Left ventricle myocardium inferior (tissue), 1 donor: ENCODE data around the gene S100A14. TPM values are rescaled to one million over a fixed set of nuclear protein-coding genes. Genes with fewer than 3 reads are reported as not detected.
A peak's percentile ranks its signal among the peaks of the same experiment; 100 is the strongest.

Experiments used
- DNase-seq: peaks from one replicate; pipeline ENCODE4 v3.0.0-alpha.2; 2020
- H3K27ac ChIP-seq: fragments of 200-600 bp; replicated peaks from 2 replicates; pipeline ENCODE4 v1.8.0; 2021
- H3K27me3 ChIP-seq: fragments of 200-600 bp; 2 replicates; pipeline ENCODE4 v1.8.0; 2021; ENCODE audit warnings: low read depth
- H3K36me3 ChIP-seq: fragments of 200-600 bp; 2 replicates; pipeline ENCODE4 v1.8.0; 2021
- H3K4me1 ChIP-seq: fragments of 200-600 bp; 2 replicates; pipeline ENCODE4 v1.8.0; 2021
- H3K4me3 ChIP-seq: fragments of 200-600 bp; 2 replicates; pipeline ENCODE4 v1.8.0; 2021; ENCODE audit warnings: mild to moderate bottlenecking, moderate library complexity
- H3K9me3 ChIP-seq: fragments of 200-600 bp; replicated peaks from 2 replicates; pipeline ENCODE4 v1.8.0; 2021
- CTCF ChIP-seq: fragments of 200-600 bp; IDR thresholded peaks from 2 replicates; pipeline ENCODE4 v1.8.0; 2021; ENCODE audit warnings: antibody characterized with exemption, mild to moderate bottlenecking, borderline replicate concordance
- intact Hi-C: fragments of 100-400 bp; cut with micrococcal nuclease; formaldehyde crosslinking; loops from one replicate; pipeline ENCODE4 v1.11.0; 2022
- total RNA-seq: library from RNA; stranded (reverse); fragmentation: NEBNext Ultra II Directional; extraction: Animal tissue kit (Norgen Biotek cat#: 25700); gene quantifications from one replicate; pipeline ENCODE4 v1.2.1, GENCODE V29; 2021
- donor health status: DM: no; HTN: yes; CAD: no; lungs with severe emphysema.

Gene S100A14
- total RNA-seq, 1 donor from 2014 or later, result 6.5 TPM

DNA sequence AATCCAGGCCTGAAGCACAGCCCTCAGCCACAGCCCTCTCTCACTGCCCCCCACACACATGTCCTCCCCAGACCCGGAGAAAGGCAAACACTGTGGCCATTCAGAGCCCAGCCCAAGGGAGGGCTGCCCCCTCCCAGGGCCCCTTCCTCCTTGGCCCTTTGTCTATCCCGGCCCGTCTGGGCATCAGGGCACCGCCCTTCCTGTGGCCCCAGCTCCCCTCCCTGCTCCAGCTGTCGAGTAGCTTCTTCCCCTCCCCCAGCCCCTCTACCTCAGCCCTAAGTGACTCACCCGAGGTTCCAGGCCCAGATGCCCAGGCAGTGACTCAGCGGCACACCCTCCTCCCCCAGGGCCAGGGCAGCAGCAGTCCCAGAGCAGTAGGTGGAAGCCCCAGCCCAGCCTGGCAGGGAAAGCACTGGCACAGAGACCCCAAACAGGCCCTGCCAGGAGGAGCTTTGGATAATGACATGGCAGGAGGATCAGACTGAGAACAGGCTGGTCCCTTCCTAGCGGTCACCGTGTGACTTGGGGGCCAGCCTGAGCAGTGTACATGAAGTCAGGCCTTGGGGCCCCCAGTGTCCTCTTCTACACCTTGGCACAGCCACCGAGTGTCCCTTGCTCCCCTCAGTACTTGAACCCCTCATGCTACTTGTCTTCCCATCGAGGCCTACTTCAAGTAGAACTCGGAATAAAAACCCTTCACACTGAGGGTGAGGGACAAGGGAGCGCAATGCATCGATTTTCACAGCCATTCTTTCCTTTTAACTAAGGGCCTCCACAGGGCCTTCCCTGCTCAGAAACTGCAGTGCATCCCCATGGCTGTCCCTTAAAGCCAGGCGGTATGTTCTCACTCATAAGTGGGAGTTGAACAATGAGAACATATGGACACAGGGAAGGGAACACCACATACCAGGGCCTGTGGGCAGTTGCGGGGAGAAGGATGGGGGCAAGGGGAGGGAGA, 49.4 kb downstream of the S100A14 start:
- Histone ChIP-seq H3K4me3 (no peak overlapping the region), H3K9me3 (no peaks in the 10 kb centered on the region), H3K4me1 (peaks cover 40% of the 10 kb centered on the region), H3K27ac (peak overlapping the region; percentile 91), H3K27me3 (no peaks in the 10 kb centered on the region), H3K36me3 (no peaks in the 10 kb centered on the region)
- peak; percentile 92 for DNase-seq
- no peak for TF ChIP-seq CTCF
- intact Hi-C loops, result loop anchor here (5.0 to 10.0 kb wide), 2 partner anchors 34 to 52 kb away; no protein-coding TSS in a partner anchor

DNA sequence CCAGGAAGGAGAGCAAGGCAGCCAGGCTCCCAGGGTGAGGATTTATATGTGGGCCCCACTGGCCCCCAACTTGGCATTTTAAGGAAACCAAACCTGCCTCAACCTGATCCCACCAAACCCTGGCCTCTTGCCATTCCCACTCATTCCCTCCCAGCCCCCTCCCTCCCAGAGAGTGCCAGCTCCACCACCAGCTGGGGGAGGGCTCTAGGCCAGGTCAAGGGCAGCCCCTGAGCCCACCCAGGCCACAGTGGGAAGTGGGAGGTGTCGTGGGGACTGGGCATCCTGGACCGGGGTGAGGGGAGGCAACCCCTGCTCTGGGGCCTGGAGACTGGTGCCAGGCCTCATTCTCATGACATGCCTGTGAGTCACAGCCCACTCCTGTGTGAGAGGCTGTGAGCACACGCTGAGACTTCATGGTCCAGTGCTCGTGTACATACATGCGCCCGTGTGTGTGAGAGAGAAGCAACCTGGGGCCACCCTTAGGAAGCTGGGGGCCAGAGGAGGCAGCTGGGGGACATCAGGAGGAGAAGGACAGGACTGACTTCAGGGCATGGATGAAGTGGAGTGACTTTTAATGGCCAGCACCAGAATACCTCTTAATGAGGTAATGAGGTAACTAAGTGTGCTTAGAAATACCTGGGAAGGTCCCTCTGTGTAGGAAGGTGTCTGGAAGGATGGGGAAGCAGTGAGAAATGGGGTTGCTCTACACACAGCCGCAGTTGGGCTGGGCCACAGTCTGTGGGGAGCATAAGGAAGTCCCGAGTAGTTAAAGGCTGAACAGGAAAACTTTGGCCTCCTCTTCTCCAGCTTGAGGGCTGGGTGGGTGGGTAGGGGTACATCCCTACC, 50.4 kb downstream of the S100A14 start, which contains the start of gene S100A2:
S100A2 (minus strand) TSS at position 316 of the 846 bp plus-strand sequence. CDS start 1,967 bp downstream, outside the sequence.
- Histone ChIP-seq H3K36me3 (no peaks in the 10 kb centered on the region), H3K4me3 (no peak within 1 kb of the TSS), H3K27ac (peak within 1 kb of the TSS; percentile 91), H3K27me3 (no peaks in the 10 kb centered on the region), H3K9me3 (no peaks in the 10 kb centered on the region), H3K4me1 (peaks cover 40% of the 10 kb centered on the region)
- intact Hi-C loops, result loop anchor here (5.0 to 10.0 kb wide), 2 partner anchors 33 to 51 kb away; no protein-coding TSS in a partner anchor
- DNase-seq, result no peak
- TF ChIP-seq CTCF, result no peak

Other genes with a start within 250 kb of the S100A14 start
- 2.3 TPM for gene S100A12, start 240.7 kb downstream of the S100A14 start, total RNA-seq
- 26.6 TPM for gene S100A8, start 225.3 kb downstream of the S100A14 start, total RNA-seq
- gene S100A7A, start 199.8 kb downstream of the S100A14 start, total RNA-seq, result not detected
- gene S100A7, start 155.7 kb downstream of the S100A14 start, total RNA-seq, result not detected
- 336 TPM for gene S100A6, start 80.3 kb downstream of the S100A14 start, total RNA-seq
- gene S100A5, start 75.4 kb downstream of the S100A14 start, total RNA-seq, result not detected
- gene S100A4, start 70.5 kb downstream of the S100A14 start, total RNA-seq, result 137 TPM
- 0.36 TPM for gene S100A3, start 67.1 kb downstream of the S100A14 start, total RNA-seq
- gene S100A2, start 50.5 kb downstream of the S100A14 start, total RNA-seq, result 2.7 TPM
- 38.8 TPM for gene S100A16, start 3.2 kb downstream of the S100A14 start, total RNA-seq
- 131 TPM for gene S100A13, start 11.2 kb upstream of the S100A14 start, total RNA-seq
- 2,012 TPM for gene S100A1, start 12.1 kb upstream of the S100A14 start, total RNA-seq
- 75.5 TPM for gene CHTOP, start 17.7 kb upstream of the S100A14 start, total RNA-seq
- gene SNAPIN, start 42.4 kb upstream of the S100A14 start, total RNA-seq, result 67.0 TPM
- gene ILF2, start 54.7 kb upstream of the S100A14 start, total RNA-seq, result 61.6 TPM
- gene NPR1, start 62.4 kb upstream of the S100A14 start, total RNA-seq, result 10.4 TPM
- 34.3 TPM for gene INTS3, start 111.7 kb upstream of the S100A14 start, total RNA-seq
- gene SLC27A3, start 159.1 kb upstream of the S100A14 start, total RNA-seq, result 10.5 TPM